GM12873 (cell line): ENCODE measurements around the gene ARHGAP33.

Experiments used
- TF ChIP-seq, protein P1 (sequence below): IDR thresholded peaks from 2 replicates; pipeline ENCODE4 v1.5.1; 2012; ENCODE audit warnings: low read depth, mild to moderate bottlenecking, moderate library complexity, low read length, control low read depth; ENCODE audit not compliant: insufficient read depth; ENCODE audit errors: missing control alignments

Gene ARHGAP33

DNA sequence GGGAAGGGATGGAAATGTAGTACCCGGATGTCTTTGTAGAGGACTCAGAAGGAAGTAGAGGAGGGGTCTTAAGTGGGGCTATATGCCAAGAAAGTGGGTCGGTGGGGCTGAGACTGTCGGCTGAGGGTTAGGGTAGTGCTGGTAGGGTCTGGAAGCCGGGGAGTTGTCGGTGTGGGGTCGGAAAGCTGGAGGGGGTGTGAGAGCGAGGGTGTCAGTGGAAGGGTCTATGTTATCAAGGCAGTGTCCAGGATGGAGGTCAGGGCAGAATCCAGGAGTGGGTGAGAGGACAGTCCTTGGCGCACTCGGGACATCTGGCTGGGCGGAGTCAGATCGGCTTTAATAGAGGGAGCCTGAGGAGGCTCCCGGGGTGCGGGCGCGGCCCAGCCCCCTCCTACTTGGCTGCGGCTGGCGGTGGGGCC lies 20.2 kb upstream of the ARHGAP33 start:
- TF ChIP-seq, protein P1, sequence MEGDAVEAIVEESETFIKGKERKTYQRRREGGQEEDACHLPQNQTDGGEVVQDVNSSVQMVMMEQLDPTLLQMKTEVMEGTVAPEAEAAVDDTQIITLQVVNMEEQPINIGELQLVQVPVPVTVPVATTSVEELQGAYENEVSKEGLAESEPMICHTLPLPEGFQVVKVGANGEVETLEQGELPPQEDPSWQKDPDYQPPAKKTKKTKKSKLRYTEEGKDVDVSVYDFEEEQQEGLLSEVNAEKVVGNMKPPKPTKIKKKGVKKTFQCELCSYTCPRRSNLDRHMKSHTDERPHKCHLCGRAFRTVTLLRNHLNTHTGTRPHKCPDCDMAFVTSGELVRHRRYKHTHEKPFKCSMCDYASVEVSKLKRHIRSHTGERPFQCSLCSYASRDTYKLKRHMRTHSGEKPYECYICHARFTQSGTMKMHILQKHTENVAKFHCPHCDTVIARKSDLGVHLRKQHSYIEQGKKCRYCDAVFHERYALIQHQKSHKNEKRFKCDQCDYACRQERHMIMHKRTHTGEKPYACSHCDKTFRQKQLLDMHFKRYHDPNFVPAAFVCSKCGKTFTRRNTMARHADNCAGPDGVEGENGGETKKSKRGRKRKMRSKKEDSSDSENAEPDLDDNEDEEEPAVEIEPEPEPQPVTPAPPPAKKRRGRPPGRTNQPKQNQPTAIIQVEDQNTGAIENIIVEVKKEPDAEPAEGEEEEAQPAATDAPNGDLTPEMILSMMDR, result no peak

DNA sequence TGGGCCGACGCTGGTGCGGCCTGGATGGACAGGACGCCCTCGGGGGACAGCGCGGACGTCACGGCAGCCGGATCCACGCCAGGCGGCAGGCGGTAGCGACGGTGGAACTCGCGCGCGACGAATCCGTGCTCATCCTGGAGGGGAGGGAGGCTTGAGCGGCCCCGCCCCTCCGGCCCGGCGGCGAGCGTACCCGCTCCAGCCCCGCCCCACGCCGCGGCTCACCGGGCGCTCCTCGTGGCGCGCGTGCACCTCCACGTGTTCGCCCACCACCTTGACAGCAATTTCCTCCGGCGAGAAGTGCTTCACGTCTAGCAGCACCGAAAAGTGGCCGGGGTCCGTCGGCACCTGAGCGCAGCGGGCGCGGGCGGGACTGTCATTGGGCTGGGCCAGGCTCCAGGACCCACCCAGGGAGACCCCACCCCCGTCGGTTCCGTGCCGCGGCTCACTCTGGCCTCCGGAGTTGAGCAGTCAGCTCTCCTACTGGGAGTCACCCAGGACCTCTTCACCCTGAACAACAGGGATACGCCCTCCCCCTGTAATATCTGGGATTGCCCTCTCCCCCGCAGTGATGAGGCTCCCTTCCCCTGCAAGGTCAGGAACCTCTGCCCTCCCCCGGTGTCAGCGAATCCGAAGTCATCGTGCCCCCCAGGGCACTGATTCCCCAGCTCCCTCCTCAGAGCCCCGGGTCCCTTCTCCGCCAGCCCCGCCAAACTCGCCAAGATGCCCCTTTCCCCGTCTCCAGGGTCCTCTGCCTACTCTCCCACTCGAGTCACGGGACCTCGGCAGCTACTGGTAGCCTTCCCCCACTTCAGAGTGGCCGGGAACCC lies 19.6 kb upstream of the ARHGAP33 start:
- TF ChIP-seq, protein P1, result no peak

DNA sequence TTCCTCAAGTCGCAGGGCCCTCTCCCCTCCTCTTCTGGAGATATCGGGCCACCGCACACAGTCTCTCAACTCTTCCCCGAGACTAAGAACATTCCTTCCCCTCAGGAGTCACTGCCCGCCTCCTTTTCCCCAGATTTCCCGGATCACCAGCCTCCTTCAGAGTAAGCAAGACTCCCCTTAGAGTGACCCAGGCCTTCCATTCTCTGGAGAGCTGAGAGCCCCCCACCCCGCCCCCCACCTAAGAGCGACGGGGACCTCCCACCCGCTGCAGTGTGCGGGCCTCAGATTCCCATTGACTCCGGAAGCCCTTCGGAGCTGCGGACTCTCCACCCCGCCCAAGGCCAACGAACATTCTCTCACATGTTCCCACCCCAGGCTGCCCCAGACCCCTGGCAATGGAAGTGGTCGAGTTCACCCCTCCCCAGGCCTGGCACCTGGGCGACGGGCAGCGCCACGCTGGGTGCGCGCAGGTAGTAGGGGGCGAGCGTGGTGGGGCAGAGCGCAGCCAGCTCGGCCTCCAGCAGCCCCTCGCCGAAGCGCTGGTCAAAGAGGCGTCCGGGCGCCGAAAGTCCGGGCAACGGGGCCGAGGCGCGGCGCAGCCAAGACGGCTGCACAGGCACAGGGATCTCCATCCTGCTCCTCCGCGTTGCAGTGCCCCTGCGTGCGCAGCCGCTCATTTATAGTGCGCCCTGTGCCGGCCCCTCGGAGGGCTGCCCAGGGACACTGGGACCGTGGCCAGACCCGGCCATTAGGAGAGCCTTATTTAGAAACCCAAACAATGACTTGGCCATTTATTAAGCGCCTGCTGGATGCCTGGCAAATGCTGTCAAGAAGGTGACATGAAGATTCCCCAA lies 18.8 kb upstream of the ARHGAP33 start, which contains the start of gene HSPB6:
HSPB6 (minus strand) TSS at position 653 of the 854 bp plus-strand sequence; CDS start at position 632, 21 bp downstream.
- TF ChIP-seq, protein P1, result no peak

DNA sequence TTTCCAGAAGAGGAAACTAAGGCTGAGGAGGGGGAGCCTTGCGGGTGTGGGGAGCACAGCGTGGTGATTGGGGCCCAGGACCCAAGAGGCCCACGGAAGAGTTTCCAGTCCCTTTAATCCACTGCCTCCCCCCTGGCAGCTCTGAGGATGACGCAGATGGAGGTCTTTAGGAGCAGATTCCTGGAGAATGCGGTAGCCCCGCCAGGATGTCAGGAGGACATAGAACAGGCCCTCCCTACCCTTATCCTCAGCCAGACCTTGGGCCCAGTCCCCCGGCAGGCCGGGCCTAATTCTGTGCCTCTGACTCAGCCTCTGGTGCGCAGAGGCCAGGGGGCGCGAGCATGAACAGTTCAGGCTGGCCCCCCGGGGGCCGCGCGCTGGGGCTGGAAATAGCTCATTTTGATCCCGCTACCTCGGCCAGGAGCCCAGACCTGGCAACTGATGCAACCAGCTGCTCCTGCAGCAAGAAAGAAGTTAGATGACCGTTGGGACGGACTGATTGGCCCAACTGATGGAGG lies 18.1 kb upstream of the ARHGAP33 start:
- TF ChIP-seq, protein P1, result no peak

DNA sequence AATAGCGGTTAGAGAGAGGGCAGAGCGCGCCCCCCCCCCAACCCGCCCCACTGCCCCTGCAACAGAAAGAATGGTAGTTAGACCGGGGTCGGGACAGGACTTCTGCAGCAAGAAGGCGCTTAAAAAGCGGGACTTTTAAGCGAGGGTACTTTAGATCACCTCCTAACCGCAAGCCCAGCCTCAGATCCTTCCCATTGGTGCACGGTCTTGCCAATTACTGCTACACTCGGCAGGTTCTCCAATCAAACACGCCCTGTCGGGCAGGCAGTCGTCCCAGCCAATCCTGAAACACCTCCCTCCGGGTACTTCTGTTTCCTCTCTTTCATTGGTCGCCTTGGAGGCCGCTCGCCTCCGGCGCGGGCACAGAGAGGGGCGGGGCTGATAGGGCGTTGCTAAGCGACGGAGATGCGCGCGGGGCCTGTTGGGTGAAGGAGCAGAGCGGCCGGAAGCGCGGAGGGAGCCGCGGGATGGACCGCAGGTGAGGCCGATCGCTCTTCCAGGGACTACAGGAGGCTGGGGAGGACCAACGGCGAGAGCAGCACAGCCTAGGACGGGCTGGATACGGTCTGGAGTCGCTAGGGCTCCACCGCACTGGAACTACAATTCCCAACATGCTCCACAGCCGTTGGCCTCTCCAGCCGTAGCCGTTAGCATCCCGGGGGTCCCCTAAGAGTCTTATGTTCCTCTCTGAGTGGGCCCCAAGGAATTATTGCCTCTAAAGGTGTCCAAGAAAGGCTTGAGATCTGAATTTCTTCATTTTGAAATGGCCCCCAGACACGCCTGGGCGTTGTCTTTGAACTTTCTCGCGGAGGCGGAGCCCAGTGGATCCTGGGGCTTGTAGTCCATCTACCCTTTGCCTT lies 17.4 kb upstream of the ARHGAP33 start, which contains the start of gene PROSER3:
PROSER3 (plus strand) TSS at position 428 of the 860 bp plus-strand sequence; CDS start at position 468, 40 bp downstream.
- TF ChIP-seq, protein P1, result no peak

DNA sequence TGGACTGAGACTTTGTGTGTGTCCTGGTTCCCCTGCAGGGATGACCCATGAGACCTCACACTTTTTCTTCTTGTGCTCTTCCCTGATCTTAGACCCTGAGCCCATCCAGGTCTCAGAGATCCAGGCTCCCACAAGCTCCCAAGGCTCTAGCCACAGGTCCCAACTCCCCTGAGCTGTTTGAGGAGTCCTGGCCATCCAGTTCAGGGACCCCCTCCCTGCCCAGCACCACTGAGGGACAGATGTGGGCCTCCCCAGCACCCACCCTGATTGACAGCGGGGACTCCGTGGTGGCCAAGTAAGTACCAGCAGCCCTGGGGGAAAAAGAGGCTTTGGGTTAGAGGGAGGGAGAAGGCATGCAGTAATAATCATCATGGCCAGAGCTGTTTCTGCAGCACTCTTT lies 15.7 kb upstream of the ARHGAP33 start:
- TF ChIP-seq, protein P1, result no peak
